CD4-positive, alpha-beta T cell treated with Interleukin-4 for 1 hour (primary cell): ENCODE data around the gene PRKACA.

Source experiments
- DNase-seq, 2 donors: peaks; one replicate each; pipeline ENCODE4 v3.0.0-alpha.2; 2020 to 2022

The PRKACA gene

DNA sequence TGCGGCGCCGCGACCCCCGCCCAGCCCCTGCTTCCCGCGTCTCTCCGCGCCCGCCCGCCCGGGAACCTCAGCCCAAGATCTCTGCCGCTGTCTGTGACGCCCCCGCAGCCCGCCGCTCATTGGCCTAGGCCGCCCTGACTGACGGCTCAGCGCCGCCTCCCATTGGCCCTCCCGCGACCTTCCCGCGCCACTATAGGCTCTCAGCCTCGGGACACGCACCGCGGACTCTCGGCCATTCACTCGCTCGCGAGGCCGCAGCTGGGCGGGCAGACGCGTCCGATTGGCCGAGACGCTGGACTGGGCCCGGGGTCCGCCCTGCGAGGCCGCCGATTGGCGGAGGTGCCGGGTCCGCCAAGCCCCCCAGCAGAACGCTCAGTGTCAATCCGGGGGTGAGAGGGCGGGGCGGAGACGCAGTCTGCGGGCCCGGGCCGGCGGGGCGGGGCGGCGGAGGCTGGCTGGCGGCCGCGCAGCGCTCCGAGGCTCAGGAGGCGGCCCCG lies at the start of gene PRKACA:
PRKACA (minus strand) TSS at position 95 of the 497 bp plus-strand sequence. CDS start 215 bp downstream, outside the sequence.
- DNase-seq, result peak; percentile 98 to 99

DNA sequence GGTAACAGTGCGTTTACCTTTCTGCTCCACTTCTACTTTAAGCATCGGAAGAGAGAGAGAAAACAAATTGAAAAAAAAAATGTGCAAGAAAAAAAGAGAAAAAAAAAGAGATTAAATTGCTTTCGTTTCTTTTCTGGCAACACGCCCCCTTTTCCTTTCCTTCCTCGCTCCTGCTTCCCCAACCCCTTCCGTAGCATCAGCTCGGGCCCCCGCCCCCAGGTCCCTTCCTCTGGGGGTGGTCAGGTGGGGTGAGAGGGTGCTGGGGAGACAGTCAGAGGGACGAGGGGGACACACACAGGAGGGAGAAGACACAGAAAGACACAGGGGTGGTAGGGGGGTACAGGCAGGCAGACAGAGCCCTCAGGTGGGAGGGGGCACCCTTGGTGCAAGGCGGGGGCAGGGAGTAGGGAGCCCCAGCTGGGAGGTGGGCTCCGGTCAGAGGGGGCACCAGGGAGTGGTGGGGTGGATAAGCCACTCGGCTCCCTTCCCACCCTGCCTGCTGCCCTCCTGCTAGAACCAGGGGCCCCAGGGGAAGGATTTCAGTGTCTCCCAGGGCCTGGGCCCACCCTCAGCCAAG lies 49.5 kb upstream of the PRKACA start:
- DNase-seq, result peak in 1 of 2 donors; percentile 35

DNA sequence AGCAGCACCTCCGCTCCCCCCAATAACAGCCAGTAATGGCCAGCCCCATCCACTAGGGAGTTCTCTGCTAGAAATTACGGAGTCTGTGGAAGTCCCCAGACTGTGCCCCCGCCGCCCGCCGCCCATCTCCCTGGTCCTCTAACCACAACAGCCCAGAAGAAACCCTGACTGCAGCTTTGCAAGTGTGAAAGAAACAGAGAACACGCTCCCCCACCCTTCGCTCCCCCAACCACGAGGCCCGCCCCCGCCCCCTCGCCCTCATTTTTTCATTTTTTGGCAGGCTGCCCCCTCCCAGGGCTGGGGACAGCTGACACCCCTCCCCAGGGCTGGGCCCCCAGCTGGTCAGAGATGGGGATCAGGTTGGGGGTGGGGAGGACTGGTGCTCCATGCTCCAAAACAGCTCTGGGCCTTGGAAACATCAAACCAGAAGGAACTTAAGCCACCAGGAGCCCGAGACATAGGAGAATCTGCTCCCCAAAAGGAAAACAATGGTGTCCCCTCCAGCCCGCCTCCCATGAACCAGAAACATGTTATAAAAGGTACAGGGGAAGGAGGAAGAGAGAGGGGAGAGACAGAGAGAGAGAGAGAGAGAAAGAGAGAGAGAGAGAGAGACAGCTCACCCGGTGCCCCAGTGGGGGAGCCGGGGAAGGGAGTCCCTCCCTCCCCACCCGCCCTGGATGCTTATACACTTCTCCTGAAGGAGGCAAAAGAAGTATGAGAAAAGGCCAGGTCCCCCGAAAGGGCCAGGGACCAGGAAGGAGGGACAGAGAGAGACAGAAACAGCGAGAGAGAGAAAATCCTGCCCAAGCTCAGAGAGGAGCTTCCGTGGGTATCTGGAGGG lies 48.6 kb upstream of the PRKACA start:
- DNase-seq, result peak; percentile 30 to 46

DNA sequence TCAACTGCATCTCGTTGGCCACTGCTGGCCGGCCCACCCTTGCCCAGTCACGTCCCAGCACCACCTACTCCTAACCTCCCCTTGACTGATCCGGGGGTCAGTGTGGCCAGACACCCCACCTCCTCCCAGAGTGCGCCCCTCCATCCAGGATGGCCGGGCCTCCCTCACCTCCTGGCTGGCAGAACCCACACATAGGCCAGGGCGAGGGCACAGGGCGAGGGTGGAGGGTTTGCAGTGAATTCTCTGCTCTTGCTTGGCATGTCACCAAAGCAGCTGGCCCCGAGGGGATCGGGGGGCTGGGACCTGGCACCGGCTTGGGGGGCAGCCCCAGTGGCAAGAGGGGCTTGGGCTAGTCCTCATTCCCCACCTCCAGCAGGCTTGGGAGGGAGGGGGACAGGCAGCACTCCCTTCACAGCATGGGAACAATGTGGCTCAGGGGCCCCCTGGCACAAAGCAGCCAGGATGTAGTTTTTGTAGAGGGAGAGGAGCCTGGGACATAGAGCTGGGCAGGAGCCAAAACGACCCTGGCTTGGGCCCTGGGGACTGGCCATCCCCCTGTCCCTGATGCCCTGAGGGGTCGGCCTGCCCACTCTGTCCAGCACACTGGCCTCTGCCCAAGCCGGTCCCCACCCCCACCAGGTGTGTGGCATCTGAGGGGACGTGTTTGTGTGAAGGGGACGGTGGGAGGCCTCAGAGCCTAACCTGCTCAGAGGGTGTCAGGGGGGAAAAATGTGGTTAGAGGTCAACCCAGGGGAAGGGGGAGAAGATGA lies 47.3 kb upstream of the PRKACA start:
- no peak for DNase-seq

DNA sequence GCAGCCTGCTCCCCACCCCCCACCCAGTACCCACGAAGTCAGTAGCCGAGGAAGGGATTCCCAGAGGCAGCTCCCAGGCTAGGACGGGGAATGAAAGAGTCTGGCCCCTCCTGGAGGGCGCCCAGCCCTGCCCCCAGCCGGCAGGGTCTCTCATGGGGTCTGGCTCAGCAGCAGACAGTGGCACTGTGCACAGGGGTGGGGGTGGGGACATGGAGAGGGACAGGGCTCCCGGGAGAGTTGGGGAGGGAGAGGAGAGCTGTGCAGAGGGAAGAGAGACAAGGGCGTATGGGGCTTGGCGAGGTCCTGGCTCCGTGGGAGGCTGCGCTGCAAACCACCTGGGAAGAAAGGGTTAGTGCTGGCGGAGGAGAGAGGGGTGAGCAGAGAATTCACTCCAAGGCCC lies 46.5 kb upstream of the PRKACA start:
- DNase-seq, result no peak

DNA sequence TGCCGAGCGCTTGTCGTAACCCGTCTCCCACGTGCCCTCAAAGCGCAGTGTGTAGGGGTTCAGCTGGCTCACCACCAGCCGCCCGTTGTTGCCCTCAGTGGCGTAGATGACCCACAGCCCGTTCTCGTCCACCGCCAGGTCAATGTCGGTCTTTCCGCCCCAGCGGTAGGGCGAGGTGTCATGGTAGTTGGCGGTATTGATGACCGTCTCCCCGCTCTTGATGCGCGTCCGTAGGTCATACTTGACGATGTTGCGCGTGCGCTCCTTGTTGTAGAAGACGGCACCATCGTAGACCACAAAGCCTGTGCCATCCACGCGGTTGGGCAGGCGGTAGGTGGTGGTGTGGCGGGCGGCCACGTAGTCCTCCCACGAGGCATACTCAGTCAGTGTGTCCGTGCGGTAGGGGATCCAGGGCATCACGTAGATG lies 45.3 kb upstream of the PRKACA start:
- DNase-seq, result no peak

DNA sequence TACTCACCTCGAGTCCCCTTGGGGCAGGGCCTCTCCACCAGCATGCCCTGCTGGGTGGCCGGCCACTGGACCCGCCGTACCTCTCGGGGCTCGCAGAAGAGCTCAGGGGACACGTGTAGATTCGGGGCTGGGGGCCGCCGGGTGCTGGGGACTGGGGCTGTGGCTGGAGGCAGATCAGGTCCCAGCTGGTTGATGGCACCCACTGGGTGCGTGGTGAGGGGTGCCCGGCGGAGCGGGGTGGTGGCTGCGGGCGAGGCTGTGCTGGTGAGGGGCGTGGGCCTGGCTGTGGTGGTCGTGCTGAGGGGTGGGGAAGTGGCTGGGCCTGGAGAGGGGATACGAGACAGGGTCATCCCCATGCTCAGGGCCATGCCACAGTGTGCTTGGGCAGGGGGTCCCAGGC lies 43.7 kb upstream of the PRKACA start:
- no peak for DNase-seq

DNA sequence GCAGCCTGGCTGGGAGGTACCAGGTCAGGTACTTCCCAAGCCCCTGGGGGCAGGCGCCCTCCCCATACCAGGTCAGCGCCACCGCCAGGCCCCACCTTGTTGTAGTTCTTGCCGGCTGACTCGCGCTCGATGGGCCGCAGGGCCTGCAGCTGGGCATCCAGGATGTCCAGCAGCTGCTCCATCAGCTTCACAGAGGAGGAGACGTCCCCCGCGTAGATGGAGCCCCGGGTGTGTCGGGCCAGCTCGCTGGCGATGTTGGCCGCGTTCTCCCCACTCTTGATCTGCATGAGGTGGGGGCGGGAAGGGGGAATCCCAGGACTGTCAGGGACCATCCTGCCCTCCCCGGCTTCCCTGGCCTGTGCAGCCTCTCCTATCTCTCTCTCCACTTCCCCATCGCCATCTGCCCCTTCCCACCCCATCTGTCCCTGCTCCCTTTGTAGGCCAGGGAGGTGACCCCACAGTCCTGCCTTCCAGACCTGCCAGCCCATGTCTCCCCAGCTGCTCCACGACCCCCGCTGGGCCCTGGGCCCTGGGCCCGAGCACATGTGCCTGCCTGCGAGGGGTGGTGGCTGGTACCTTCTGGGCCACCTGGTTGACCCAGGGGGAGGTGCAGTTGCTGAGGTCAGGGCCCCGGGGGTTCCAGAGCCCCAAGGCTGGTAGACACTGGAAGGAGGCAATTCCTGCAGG lies 42.6 kb upstream of the PRKACA start:
- no peak for DNase-seq

DNA sequence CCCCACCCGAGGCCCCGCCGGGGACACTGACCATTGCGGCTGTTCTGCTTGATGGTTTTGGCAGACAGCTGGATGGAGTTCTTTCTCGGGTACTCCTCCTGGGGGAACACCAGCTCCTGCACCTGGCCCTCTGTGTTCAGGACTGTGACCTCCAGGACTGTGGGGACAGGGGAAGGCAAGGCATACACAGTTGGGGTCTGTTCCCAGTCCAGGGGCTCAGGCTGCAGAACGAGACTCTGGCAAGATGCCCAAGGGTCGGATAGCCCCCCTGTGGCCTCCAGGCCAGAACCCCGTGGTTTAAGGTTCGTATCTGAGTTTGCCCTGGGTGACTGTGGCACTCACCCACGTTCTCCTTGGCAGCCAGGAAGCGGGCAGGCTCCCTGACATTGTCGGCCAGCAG lies 41.5 kb upstream of the PRKACA start:
- DNase-seq, result no peak

DNA sequence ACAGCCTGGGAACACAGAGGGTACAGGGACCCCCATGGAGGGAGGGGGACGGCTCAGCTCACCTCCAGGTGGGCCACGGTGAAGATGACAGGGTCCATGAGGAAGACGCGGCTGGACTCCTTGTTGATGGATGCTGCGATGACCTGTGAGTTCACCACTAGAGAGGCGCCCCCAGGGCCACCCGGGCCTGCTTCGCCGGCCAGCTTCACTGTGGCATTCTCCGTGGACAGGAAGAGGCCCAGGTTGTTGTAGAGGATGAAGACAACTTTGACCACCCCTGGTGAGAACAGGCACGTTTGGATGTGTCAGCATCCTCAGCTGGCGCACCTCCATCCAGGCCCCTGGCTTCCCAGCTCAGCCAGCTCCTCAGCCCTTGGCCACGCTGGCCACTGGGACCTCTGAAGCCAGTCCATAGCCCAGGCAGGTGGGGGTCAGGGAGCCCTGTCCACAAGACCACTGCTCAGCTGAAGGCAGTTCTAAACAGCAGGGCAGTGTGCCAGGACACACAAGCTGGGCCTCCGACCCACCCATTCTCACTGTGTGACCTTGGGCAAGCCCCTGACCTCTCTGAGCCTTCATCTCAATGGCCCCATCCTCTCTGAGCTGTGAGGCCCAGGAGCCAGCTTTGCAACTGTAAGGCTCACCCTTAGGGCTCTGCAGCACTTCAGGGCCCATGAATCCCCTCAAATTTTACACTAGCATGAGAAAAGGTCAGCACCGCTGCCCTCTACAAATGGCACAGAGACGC lies 40.9 kb upstream of the PRKACA start:
- DNase-seq, result no peak

DNA sequence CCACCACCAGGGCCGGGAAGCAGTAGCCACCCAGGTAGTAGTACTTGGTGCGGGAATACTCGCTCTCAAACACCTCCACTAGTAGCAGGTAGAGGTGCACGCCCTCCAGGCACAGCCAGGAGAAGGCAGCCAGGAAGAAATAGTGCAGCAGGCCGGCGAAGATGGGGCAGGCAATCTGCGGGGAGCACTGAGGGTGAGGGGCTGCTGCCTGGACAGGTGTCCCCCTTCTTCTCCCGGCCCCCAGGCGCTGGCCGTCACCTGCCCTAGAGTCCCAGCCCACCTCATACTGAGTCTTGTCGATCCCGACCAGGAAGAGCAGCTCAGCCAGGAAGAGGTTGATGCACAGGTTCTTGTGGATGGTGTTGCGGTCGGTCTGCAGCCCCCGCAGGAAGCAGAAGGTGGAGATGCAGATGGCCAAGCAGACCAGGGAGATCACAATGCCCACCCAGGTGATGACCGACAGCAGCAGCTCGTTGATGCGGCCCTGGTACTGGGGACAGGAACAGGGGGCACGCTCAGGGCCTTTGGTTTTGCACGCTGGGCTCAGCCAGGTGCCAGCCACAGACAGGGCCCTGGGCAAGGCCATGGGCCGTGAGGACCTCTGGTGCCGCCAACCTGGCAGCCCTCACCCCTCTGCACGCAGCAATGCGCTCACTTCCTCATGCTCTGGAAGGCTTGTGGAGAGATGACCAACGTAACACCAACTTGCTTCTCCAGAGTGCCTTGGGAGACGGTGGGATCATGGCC lies 39.6 kb upstream of the PRKACA start:
- no peak for DNase-seq

DNA sequence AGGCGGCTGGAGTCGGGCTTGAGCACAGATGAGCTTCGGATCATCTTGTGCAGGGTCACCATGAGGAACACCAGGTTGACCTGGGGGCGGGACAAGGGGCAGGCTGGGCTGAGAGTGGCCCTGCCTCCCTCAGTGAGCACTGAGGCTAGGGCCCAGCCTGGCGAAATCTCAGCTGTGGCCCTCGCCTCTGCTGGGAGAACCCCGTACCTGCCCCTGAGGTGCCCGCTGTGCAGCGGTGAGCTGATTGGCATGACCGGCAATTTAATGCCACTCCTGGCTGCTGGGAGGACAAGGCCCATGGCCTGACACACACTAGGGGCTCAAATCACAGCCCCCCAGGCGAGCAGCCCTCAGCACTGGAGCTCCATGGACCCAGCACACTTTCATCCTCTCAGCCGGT lies 38.6 kb upstream of the PRKACA start:
- DNase-seq, result no peak

DNA sequence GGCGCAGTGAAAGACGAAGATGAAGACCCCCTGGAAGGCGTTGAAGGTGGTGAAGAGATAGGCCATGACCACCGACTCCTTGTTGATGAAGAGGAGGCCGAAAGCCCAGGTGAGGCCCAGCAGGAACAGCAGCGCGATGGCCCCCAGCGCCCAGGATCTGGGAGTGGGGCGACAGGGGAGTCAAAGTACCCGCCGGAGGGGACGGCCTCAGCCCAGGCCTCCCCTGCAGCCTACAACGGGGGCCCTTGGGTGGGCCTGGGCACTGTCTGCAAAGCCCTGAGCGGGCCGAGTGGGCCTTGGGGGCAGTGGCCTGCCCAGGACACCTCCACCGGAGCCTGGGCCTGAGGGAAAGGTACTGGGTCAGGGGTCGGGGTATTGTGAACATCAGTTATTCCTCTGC lies 37.8 kb upstream of the PRKACA start:
- no peak for DNase-seq

DNA sequence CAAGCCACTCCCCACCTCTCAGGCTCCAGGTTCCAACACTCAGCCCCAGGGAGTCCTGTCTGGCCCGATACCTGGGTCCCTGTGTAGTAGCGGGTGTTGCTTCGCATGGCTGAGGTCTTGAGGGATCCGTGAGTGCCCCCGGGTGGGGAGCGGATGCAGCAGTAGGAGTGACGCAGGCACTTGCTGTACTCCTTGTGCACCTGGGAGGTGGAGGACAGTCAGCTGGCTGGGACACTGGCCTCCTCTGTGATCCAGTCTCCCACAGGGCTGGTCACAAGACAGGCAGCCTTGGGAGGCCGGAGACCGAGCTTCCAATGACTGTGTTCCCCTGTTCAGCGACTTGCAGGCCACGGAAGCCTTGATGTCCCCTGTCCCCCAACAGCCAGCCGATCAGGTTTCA lies 35.2 kb upstream of the PRKACA start:
- DNase-seq, result no peak

DNA sequence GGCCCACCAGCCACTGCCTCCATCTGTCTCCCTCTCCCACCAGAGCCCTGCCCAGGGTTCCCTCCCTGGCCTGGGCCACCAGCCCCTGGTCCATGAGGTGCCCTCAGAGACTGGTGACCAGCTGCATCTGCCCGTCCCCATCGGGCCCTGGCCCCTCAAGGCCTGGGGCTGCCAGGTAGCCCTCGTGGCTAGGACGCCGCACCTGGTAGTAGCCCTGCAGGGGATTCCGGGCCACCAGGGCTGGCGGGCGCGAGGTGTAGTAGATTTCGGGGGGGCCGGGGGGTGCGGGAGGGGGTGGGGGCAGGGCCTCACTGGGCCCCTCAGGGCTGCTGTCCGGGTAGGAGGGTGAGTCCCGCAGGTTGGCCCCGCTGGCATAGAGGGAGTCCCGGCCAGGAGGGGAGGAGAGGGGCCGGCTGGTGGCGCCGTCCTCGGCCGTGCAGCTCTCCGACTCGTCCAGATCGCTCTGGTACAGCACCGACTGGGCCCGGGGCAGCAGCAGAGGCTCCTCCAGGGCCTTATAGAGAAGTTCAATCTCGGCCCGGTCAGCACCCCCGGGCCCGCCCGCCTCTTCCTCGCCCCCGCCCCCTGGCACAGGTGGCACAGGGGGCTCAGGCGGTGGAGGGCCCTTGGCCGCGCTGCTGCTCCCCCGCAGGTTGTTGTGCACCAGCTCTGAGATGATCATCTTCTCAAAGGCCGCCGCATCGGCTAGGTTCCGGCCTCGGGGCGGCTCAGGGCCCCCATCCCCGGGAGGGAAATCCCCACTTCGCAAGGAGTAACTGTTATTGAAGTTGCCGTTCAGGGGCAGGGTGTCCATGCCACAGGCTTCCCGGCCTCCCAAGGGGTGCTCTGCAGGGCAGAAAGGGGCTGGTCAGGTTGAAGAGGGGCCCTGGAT lies 33.5 kb upstream of the PRKACA start:
- no peak for DNase-seq

DNA sequence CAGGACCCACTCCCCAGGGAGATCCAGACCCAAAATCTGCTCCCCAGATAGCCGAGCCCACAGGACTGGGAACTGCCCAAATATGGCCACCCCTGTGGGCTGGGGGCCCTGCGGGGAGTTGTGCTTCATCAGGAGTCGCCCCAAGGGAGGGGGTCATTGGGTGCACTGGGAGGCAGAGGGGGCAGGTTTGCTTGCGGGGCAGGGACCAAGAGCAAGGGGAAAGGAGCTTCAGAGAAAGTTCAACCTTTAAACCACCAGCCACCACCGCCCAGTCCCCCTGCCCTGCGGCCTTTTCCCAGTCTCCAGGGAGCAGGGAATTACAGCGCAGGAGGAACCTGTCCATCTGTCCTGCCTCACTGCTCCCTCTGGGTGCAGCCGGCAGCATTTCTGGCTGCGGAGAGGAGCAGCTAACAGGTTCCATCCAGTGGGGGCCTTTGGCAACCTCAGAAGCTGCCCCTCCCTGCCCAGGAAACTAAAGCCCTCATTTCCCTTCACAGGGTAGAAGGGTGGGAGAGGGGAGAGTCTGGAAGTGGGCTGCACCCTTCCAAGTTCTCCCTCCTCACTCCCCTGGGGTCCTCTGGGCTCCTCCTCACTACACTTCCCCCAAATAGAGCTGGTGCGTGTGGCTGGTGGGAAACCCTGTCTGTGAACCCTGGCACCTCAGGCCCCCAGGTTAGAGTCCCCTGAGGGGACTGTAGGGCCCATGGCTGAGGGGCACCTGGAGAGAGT lies 32.6 kb upstream of the PRKACA start:
- DNase-seq, result no peak

DNA sequence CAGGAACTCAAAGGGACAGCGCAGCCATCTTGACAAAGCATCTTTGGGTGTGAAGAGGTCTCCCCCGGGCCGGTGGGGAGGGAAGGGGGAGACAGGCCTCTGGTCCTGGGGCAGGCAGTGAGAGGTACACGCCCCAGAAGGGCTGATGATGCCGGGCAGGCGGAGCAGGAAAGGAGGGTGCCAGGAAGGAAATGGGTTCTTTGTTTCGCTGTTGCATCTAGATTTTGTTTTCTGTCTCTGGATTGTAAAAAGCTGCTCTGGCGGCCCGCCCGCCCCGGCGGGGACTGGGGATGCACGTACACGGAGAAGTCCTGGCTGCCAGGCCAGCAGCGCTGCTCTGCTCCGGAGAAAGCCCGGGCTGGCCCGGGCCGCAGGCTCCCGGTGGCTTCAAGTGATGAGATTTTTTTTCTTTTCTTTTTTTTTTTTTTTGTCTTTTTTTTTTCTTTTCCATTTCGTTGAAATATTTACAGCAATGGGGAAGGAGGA lies 32.0 kb upstream of the PRKACA start:
- peak; percentile 50 to 71 for DNase-seq

DNA sequence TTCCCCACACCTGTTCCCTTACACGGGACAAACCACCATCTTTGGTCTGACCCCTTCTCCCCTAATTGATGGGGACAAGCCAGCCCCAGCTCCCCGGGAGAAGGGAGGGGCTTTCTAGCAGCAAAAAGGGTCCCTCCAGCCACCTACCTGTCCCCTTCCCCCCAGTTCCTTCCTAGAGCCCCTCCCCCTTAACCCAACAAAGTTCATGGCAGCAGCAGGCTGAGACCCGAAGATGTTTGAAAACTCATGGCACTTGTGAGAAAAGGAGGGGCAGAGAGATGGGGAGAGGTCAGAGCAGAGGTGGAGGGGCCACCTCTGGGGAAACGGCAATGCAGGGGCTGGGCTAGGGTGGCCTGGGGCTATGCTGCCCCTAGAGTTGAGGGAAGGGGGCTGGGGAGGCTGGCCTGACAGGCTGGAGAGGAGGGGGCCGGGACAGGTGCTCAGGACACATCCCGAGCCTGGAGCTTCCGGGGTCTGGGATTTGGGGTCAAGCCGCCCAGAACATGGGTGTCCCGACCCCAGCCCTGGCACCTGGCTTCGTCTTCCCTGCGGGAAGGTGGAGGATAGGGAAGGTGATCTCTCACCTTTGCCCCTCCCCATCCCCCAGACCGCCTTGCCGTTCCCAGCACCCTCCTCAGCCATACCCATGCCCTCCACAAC lies 31.3 kb upstream of the PRKACA start:
- no peak for DNase-seq
